Breast epithelium (tissue), 3 donors: Measurements from ENCODE around the gene TRIM72.
"Not testable (repeated sequence)": the region's sequence is repeated elsewhere in the genome, so short reads cannot be mapped to it uniquely, and the experiment has no call there.

Experiments
- POLR2A ChIP-seq: fragments of 450-650 bp; IDR thresholded peaks from one replicate; pipeline ENCODE4 v1.6.1; 2016; ENCODE audit warnings: antibody characterized with exemption, mild to moderate bottlenecking, moderate library complexity
- TF ChIP-seq, protein P1 (sequence below), 3 donors: fragments of 450-650 bp; IDR thresholded peaks; one replicate each; pipeline ENCODE4 v1.5.1; 2016 to 2017; ENCODE audit warnings: antibody characterized with exemption in 3 of 3, mild to moderate bottlenecking in 3 of 3, moderate library complexity in 3 of 3

DNA sequence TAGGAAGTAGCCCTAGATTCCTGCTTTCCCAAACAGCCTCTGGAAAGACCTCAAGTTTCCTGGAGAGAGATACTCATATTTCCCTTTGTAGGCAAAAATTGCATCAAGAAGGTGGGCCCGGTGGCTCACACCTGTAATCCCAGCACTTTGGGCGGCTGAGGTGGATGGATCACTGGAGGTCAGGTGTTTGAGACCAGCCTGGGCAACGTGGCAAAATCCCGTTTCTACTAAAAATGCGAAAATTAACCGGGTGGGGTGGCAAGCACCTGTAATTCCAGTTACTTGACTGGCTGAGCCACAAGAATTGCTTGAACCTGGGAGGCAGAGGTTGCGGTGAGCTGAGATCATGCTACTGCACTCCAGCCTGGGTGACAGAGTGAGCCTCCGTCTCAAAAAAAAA, 13.8 kb upstream of the TRIM72 start:
- TF ChIP-seq, protein P1, sequence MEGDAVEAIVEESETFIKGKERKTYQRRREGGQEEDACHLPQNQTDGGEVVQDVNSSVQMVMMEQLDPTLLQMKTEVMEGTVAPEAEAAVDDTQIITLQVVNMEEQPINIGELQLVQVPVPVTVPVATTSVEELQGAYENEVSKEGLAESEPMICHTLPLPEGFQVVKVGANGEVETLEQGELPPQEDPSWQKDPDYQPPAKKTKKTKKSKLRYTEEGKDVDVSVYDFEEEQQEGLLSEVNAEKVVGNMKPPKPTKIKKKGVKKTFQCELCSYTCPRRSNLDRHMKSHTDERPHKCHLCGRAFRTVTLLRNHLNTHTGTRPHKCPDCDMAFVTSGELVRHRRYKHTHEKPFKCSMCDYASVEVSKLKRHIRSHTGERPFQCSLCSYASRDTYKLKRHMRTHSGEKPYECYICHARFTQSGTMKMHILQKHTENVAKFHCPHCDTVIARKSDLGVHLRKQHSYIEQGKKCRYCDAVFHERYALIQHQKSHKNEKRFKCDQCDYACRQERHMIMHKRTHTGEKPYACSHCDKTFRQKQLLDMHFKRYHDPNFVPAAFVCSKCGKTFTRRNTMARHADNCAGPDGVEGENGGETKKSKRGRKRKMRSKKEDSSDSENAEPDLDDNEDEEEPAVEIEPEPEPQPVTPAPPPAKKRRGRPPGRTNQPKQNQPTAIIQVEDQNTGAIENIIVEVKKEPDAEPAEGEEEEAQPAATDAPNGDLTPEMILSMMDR (IDR thresholded peaks at IDR 0.05): not testable (repeated sequence)
- not testable (repeated sequence) for TF ChIP-seq POLR2A
